GM12878 (cell line): ENCODE measurements around the gene MAD1L1. TPM values are rescaled to one million over a fixed set of nuclear protein-coding genes. Genes with fewer than 3 reads are reported as not detected.

ENCODE experiments used
- ATAC-seq: fragments of 200-7000 bp; cut with Tn5 transposase; 3 replicates; pipeline ENCODE4 v1.9.1; 2020; ENCODE audit warnings: mild to moderate bottlenecking, moderate library complexity
- BruUV-seq: library from RNA; stranded (reverse); fragments of 400-500 nt; replicated peaks from 2 replicates; lab custom pipeline; 2021; lab: Mats Ljungman, UMichigan
- CTCF ChIA-PET: fragments of 300-600 bp; sonication (Branson Sonifier 250); formaldehyde crosslinking; extraction: SDS; loops from one replicate; lab custom pipeline; 2021; ENCODE audit warnings: inconsistent platforms; lab: Yijun Ruan, JAX
- POLR2A ChIA-PET: fragments of 350-600 bp; formaldehyde crosslinking; extraction: SDS; loops from one replicate; lab custom pipeline; 2021; ENCODE audit warnings: inconsistent platforms; lab: Charles Lee
- RAD21 ChIA-PET: fragments of 300-600 bp; sonication (Branson Sonifier 250); formaldehyde crosslinking; loops from one replicate; lab custom pipeline; 2023; ENCODE audit warnings: antibody characterized with exemption; ENCODE audit not compliant: unreplicated experiment; lab: Charles Lee
- SMC1A ChIA-PET: fragments of 300-600 bp; sonication (Branson Sonifier 250); formaldehyde crosslinking; loops from one replicate; lab custom pipeline; 2023; ENCODE audit not compliant: unreplicated experiment, uncharacterized antibody; lab: Charles Lee
- DNase-seq: peaks from one replicate; pipeline ENCODE4 v3.0.0-alpha.2; 2011; ENCODE audit warnings: low read depth, low spot score
- FAIRE-seq: peaks from 3 replicates; lab custom pipeline; 2011; peaks lifted over from hg19 to GRCh38; lab: Jason Lieb, UNC
- H2AFZ ChIP-seq: 2 replicates; pipeline ENCODE4 v1.6.0; 2011; ENCODE audit warnings: low read depth, low read length, control low read depth; ENCODE audit not compliant: control insufficient read depth
- H3K27ac ChIP-seq: 2 replicates; pipeline ENCODE4 v1.5.1; 2011; ENCODE audit warnings: control low read depth; ENCODE audit not compliant: control insufficient read depth, insufficient read depth
- H3K27me3 ChIP-seq, 2 experiments: replicated peaks in 1 of 2; 2 replicates each; pipeline versions ENCODE4 v1.6.0 to v1.6.1; 2011; ENCODE audit warnings: low read length in 1 of 2; ENCODE audit not compliant: control insufficient read depth in 2 of 2, insufficient read depth in 2 of 2
- H3K36me3 ChIP-seq, 2 experiments: 2 replicates each; pipeline ENCODE4 v1.5.1; 2011; ENCODE audit warnings: low read length in 1 of 2; ENCODE audit not compliant: control insufficient read depth in 2 of 2, insufficient read depth in 2 of 2
- H3K4me1 ChIP-seq: 2 replicates; pipeline ENCODE4 v1.6.1; 2011; ENCODE audit warnings: mild to moderate bottlenecking, low read length, moderate library complexity, mixed read lengths; ENCODE audit not compliant: control insufficient read depth, insufficient read depth
- H3K4me2 ChIP-seq: 2 replicates; pipeline ENCODE4 v1.6.0; 2011; ENCODE audit warnings: control low read depth; ENCODE audit not compliant: control insufficient read depth, insufficient read depth
- H3K4me3 ChIP-seq: fragments of 200-600 bp; sonication (generic); 2 replicates; pipeline ENCODE4 v1.5.1; 2016
- H3K79me2 ChIP-seq: 2 replicates; pipeline ENCODE4 v1.6.0; 2011; ENCODE audit warnings: low read length; ENCODE audit not compliant: control insufficient read depth, insufficient read depth
- H3K9ac ChIP-seq: 2 replicates; pipeline ENCODE4 v1.8.0; 2011; ENCODE audit warnings: low read length, control low read depth, mixed read lengths; ENCODE audit not compliant: control insufficient read depth, insufficient read depth
- H3K9me3 ChIP-seq: replicated peaks from 3 replicates; pipeline ENCODE4 v1.5.1; 2011; ENCODE audit warnings: mild to moderate bottlenecking, low read length; ENCODE audit not compliant: control insufficient read depth, insufficient read depth
- H4K20me1 ChIP-seq: 2 replicates; pipeline ENCODE4 v1.6.0; 2011; ENCODE audit not compliant: control insufficient read depth, insufficient read depth
- BCLAF1 ChIP-seq: fragments of 450-650 bp; IDR thresholded peaks from 2 replicates; pipeline ENCODE4 v1.6.1; 2017; ENCODE audit warnings: antibody characterized with exemption, mild to moderate bottlenecking, moderate library complexity
- ETV6 ChIP-seq, 2 experiments: fragments of 450-650 bp in 1 of 2; IDR thresholded peaks in 1 of 2; conservative IDR thresholded peaks in 1 of 2; 2 replicates each; pipeline ENCODE4 v1.6.1; 2014; ENCODE audit warnings: antibody characterized with exemption in 1 of 2, borderline replicate concordance in 1 of 2, low read depth in 1 of 2, mild to moderate bottlenecking in 1 of 2, moderate library complexity in 1 of 2
- HCFC1 ChIP-seq: fragments of 150-350 bp; IDR thresholded peaks from 2 replicates; pipeline ENCODE4 v1.6.1; 2014; ENCODE audit warnings: low read length
- NR2C1 ChIP-seq: fragments of 450-650 bp; IDR thresholded peaks from 2 replicates; pipeline ENCODE4 v1.6.1; 2017; ENCODE audit warnings: antibody characterized with exemption, mild to moderate bottlenecking, moderate library complexity
- NR2F1 ChIP-seq: fragments of 450-650 bp; conservative IDR thresholded peaks from 2 replicates; pipeline ENCODE4 v1.6.1; 2017; ENCODE audit warnings: mild to moderate bottlenecking
- RCOR1 ChIP-seq: conservative IDR thresholded peaks from 2 replicates; pipeline ENCODE4 v1.6.1; 2012; ENCODE audit warnings: low read depth, low read length, improper control_type of control experiment
- RELA ChIP-seq: fragments of 450-650 bp; IDR thresholded peaks from 2 replicates; pipeline ENCODE4 v1.8.0; 2014; ENCODE audit warnings: borderline replicate concordance; ENCODE audit not compliant: partially characterized antibody
- RELB ChIP-seq: fragments of 450-650 bp; IDR thresholded peaks from 2 replicates; pipeline ENCODE4 v1.6.1; 2017; ENCODE audit warnings: low read depth, mild to moderate bottlenecking, moderate library complexity
- WRNIP1 ChIP-seq: IDR thresholded peaks from 2 replicates; pipeline ENCODE4 v1.6.1; 2011; ENCODE audit warnings: low read depth, low read length, improper control_type of control experiment, borderline replicate concordance
- ZNF687 ChIP-seq: fragments of 450-650 bp; IDR thresholded peaks from 2 replicates; pipeline ENCODE4 v1.6.1; 2017; ENCODE audit warnings: mild to moderate bottlenecking, moderate library complexity
- WGBS: methylation state at CpG from one replicate; pipeline ENCODE4 v1.1.6; 2016; ENCODE audit warnings: low lambda C conversion rate; ENCODE audit not compliant: insufficient replicate concordance, insufficient coverage; ENCODE audit errors: missing lambda C conversion rate; 5-methylcytosine and 5-hydroxymethylcytosine counted together
- in situ Hi-C: fragments of 300-500 bp; cut with MboI; formaldehyde crosslinking; loops from 9 replicates; pipeline ENCODE4 v1.14.3; 2018; ENCODE audit warnings: mixed read lengths
- intact Hi-C: fragments of 100-400 bp; cut with micrococcal nuclease; formaldehyde crosslinking; loops from one replicate; pipeline ENCODE4 v1.14.2; 2022; ENCODE audit not compliant: unreplicated experiment
- polyA plus RNA-seq, 11 experiments: library from polyadenylated mRNA; depleted of rRNA in 4 of 11; unstranded in 6 of 11; stranded (reverse) in 5 of 11; fragments of >200 nt; fragmentation: Nextera tagmentation in 4 of 11; fragmentation: Illumina TruSeq in 1 of 11; extraction: Ambion mirVana in 4 of 11; extraction: Trizol in 1 of 11; gene quantifications; 1 replicate in 1 of 11; 2 replicates in 10 of 11; pipeline versions ENCODE4 v1.2.1 to v1.2.3, GENCODE V29; 2011 to 2016; ENCODE audit warnings: inconsistent platforms in 2 of 11, missing spikeins in 2 of 11, low read depth in 1 of 11
- total RNA-seq, 4 experiments: library from RNA; depleted of rRNA in 3 of 4; stranded (reverse); fragments of >200 nt in 3 of 4; fragmentation: Illumina TruSeq in 1 of 4; extraction: Trizol in 1 of 4; gene quantifications; 2 replicates each; pipeline versions ENCODE4 v1.2.1 to v1.2.3, GENCODE V29; 2013 to 2021

Gene MAD1L1
- total and polyA plus RNA-seq, 10 of the 15 experiments (the other 5 are each of a cell fraction or from before 2014, with no cell fraction given): 2.2 to 76.8 (median 38.3) TPM

- no peak for TF ChIP-seq ZNF687
These were observed 278.3 kb downstream of the MAD1L1 start (continued) for GRCh38 chr7:1954366-1955004.

GRCh38 chr7:1953199-1954190 is 279.2 kb downstream of the MAD1L1 start:
- Histone ChIP-seq H3K4me2 (no peak overlapping the region), H3K4me1 (no peaks in the 10 kb centered on the region), H3K36me3 (peaks cover 0 to 11% of the 10 kb centered on the region in 2 experiments; a peak in 2 of 4 replicates), H3K4me3 (no peak overlapping the region), H3K79me2 (no peaks in the 10 kb centered on the region), H3K27me3 (no peaks in the 10 kb centered on the region), H4K20me1 (no peaks in the 10 kb centered on the region)
- in situ Hi-C loops: no loop called here
- SMC1A ChIA-PET: no interaction called here
- BruUV-seq: no TSS peak
- RAD21 ChIA-PET: no interaction called here
- DNase-seq: no peak
- WGBS: 93% methylated on average over 41 of the region's 45 CpGs
- POLR2A ChIA-PET: no interaction called here
- no peak for TF ChIP-seq ETV6 (conservative IDR thresholded peaks at IDR 0.05 in 1 of 2, IDR thresholded peaks at IDR 0.05 in 1 of 2; ENCODE audit: borderline replicate concordance in 1 of 2, low read depth in 1 of 2)
- no peak for TF ChIP-seq NR2C1
- no peak for TF ChIP-seq RELA
- TF ChIP-seq RELB: no peak
- no peak for TF ChIP-seq RCOR1
- no peak for TF ChIP-seq HCFC1
- TF ChIP-seq WRNIP1: no peak
- TF ChIP-seq BCLAF1: no peak
- no peak for TF ChIP-seq NR2F1
- TF ChIP-seq, all 136 proteins: peak for 0
- intact Hi-C loops: no loop called here
- no peak overlapping the region for H2AFZ ChIP-seq
- CTCF ChIA-PET: no interaction called here
- H3K9ac ChIP-seq: no peak overlapping the region
- ATAC-seq (no peak), FAIRE-seq (no peak)
- no peak overlapping the region for H3K27ac ChIP-seq
- H3K9me3 ChIP-seq: no peaks in the 10 kb centered on the region; the same call in 2 of the 3 replicates
